ENCODE results near the gene CD81.

GRCh38 chr11:2393941-2394817 is 17.1 kb downstream of the CD81 start:
- TF ChIP-seq ZFX (IDR thresholded peaks at IDR 0.05; ENCODE audit: borderline replicate concordance) (no peak), CTCF (IDR thresholded peaks at IDR 0.05) (no peak)

Data from 22Rv1 (cell line).